Hepatic stellate cell (primary cell): Measurements from ENCODE around the gene MAML3.

Experiments used
- DNase-seq: peaks from one replicate; pipeline ENCODE4 v3.0.0; 2011; ENCODE audit warnings: low spot score

Gene MAML3

GRCh38 chr4:139899346-139899745 is 254.6 kb downstream of the MAML3 start:
- no peak for DNase-seq

GRCh38 chr4:139898293-139898692 is 255.7 kb downstream of the MAML3 start:
- DNase-seq, result no peak

- no peak for DNase-seq
Measured at GRCh38 chr4:139896091-139896604, 257.8 kb downstream of the MAML3 start.

GRCh38 chr4:139893801-139894200 is 260.2 kb downstream of the MAML3 start:
- no peak for DNase-seq

- no peak for DNase-seq
Measured at GRCh38 chr4:139892973-139893736, 260.8 kb downstream of the MAML3 start.

GRCh38 chr4:139890816-139891215 is 263.2 kb downstream of the MAML3 start:
- peak; percentile 34 for DNase-seq

- no peak for DNase-seq
Measured at GRCh38 chr4:139889901-139890300, 264.1 kb downstream of the MAML3 start.

- no peak for DNase-seq
Measured at GRCh38 chr4:139889264-139889663, 264.7 kb downstream of the MAML3 start.

- DNase-seq, result no peak
Measured at GRCh38 chr4:139887962-139888735, 265.8 kb downstream of the MAML3 start.

- no peak for DNase-seq
Measured at GRCh38 chr4:139887376-139887802, 266.6 kb downstream of the MAML3 start.

- no peak for DNase-seq
Measured at GRCh38 chr4:139886798-139887197, 267.2 kb downstream of the MAML3 start.

GRCh38 chr4:139884438-139884837 is 269.5 kb downstream of the MAML3 start:
- no peak for DNase-seq

- DNase-seq, result no peak
Measured at GRCh38 chr4:139880841-139881240, 273.1 kb downstream of the MAML3 start.

GRCh38 chr4:139878050-139878449 is 275.9 kb downstream of the MAML3 start:
- DNase-seq, result no peak

- no peak for DNase-seq
Measured at GRCh38 chr4:139876337-139876941, 277.5 kb downstream of the MAML3 start.

GRCh38 chr4:139875411-139875825 is 278.6 kb downstream of the MAML3 start:
- no peak for DNase-seq

- no peak for DNase-seq
Measured at GRCh38 chr4:139873111-139873860, 280.7 kb downstream of the MAML3 start.

- peak; percentile 63 for DNase-seq
Measured at GRCh38 chr4:139872274-139872673, 281.7 kb downstream of the MAML3 start.

- DNase-seq, result no peak
Measured at GRCh38 chr4:139869810-139870209, 284.2 kb downstream of the MAML3 start.

- no peak for DNase-seq
Measured at GRCh38 chr4:139866276-139866962, 287.6 kb downstream of the MAML3 start.

- no peak for DNase-seq
Measured at GRCh38 chr4:139865537-139865936, 288.4 kb downstream of the MAML3 start.
